ENCODE data around the gene EPHA6.

Gene EPHA6

DNA sequence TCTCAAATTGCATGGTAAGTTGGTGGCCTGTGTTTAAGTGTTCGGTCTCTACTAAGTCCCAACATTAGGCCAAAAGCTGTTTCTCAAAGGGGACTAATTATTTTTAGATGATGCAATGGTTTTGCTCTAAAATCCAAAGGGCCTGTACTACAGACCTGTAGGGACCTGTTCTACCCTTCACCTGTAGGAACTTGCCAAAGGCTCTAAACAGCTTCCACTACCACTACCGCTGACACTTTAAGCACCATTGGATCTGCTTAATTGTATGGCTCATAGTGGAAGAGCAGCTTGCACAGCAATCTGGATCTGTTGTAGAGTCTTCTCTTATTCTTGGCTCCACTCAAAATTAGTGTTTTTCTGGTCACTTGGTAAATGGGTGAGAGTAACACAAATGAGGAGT, 346.8 kb downstream of the EPHA6 start:
- TF ChIP-seq, protein P1, sequence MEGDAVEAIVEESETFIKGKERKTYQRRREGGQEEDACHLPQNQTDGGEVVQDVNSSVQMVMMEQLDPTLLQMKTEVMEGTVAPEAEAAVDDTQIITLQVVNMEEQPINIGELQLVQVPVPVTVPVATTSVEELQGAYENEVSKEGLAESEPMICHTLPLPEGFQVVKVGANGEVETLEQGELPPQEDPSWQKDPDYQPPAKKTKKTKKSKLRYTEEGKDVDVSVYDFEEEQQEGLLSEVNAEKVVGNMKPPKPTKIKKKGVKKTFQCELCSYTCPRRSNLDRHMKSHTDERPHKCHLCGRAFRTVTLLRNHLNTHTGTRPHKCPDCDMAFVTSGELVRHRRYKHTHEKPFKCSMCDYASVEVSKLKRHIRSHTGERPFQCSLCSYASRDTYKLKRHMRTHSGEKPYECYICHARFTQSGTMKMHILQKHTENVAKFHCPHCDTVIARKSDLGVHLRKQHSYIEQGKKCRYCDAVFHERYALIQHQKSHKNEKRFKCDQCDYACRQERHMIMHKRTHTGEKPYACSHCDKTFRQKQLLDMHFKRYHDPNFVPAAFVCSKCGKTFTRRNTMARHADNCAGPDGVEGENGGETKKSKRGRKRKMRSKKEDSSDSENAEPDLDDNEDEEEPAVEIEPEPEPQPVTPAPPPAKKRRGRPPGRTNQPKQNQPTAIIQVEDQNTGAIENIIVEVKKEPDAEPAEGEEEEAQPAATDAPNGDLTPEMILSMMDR (conservative IDR thresholded peaks at IDR 0.05; ENCODE audit: low read length), result no peak
- no peak for DNase-seq (ENCODE audit: low read depth)
- H3K4me3 ChIP-seq (ENCODE audit: low read length), result no peak overlapping the region

DNA sequence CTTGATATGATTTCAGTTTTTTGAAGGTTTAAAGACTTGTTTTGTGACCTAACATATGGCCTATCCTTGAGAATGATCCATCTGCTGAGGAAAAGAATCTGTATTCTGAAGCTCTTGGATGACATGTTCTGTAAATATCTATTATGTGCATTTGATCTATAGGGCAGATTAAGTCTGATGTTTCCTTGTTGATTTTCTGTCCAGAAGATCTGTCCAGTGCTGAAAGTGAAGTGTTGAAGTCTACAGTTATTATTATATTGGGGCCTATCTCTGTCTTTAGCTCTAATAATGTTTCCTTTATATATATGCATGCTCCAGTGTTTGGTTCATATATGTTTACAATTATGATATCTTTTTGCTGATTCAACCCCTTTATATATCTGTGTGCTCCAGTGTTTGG, 362.8 kb downstream of the EPHA6 start:
- H3K4me3 ChIP-seq (ENCODE audit: low read length), result no peak overlapping the region
- DNase-seq (ENCODE audit: low read depth), result no peak
- TF ChIP-seq, protein P1 (conservative IDR thresholded peaks at IDR 0.05; ENCODE audit: low read length), result no peak

DNA sequence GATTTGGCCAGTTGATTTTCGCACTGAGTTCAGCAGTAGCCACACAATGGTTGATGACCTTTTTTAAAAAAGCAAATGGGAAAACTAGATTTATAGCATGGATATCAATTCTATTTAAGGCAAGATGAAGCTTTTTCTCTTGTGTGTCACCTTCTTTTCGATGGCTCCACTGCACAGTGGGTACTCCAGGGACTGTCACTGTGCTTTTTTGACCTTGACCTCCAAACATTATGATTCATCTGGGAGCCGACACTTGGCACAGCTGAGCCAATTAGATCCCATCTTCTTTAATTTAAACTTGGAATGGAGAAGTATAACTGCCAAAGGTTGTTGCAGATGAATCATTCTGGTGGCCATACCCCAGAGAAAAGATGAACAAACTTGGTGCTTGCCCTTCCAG, 367.3 kb downstream of the EPHA6 start:
- no peak for DNase-seq (ENCODE audit: low read depth)
- TF ChIP-seq, protein P1 (conservative IDR thresholded peaks at IDR 0.05; ENCODE audit: low read length), result no peak
- no peak overlapping the region for H3K4me3 ChIP-seq (ENCODE audit: low read length)

DNA sequence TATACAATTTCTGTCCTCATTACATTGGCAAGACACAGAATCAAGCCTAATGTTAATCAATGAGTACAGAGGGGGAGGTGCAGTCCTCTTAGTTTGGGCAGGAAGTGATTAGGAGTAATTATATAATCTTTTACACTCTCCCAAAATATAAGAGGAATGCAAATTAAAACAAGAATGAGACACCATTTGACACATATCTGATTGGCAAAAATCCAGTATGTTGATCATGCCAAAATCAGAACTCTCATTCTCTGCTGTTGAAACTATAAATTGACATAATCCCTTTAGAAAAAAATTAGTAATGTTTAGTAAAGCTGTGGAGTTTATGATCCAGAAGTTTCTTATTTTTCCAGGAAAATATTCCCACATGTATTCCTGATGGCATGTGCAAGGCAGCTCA, 373.4 kb downstream of the EPHA6 start:
- no peak overlapping the region for H3K4me3 ChIP-seq (ENCODE audit: low read length)
- no peak for DNase-seq (ENCODE audit: low read depth)
- TF ChIP-seq, protein P1 (conservative IDR thresholded peaks at IDR 0.05; ENCODE audit: low read length), result no peak

DNA sequence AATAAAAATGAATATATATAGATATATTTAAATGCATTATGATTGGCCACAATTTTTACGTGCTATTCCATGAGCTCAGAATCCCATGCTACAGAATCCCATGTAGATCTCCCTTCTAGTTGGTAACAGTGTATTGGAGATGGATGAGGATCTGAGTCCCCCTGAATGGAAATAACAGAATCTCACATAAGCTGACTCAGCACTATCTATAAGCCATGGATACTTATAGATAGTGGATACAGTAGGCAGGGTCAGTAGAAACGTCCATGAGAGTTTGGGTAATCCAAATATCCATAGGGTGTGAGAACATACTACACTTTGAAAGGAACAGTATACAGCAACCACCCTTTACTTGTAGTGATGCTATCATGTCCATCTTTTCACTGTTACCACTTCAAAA, 375.4 kb downstream of the EPHA6 start:
- TF ChIP-seq, protein P1 (conservative IDR thresholded peaks at IDR 0.05; ENCODE audit: low read length), result no peak
- DNase-seq (ENCODE audit: low read depth), result no peak
- H3K4me3 ChIP-seq (ENCODE audit: low read length), result no peak overlapping the region

DNA sequence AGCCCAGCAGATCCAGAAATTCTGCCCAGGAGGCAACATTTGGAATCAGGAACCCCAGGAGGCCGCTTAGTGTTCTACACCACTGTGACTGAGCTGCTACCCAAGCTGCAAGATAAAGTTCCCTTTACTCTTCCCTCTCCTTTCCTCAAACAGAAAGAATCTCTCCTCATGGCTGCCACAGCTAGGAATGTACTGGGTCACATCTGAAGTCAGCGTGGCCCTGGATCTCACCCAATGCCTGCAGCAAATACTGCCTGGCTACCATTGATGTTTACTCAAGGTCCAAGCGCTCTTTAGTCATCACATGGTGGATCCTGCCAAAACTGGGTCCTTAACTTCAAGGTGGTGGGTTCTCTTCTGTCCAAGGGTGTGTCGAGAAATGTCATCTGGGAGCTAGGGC, 382.7 kb downstream of the EPHA6 start:
- no peak for DNase-seq (ENCODE audit: low read depth)
- TF ChIP-seq, protein P1 (conservative IDR thresholded peaks at IDR 0.05; ENCODE audit: low read length), result no peak
- no peak overlapping the region for H3K4me3 ChIP-seq (ENCODE audit: low read length)

DNA sequence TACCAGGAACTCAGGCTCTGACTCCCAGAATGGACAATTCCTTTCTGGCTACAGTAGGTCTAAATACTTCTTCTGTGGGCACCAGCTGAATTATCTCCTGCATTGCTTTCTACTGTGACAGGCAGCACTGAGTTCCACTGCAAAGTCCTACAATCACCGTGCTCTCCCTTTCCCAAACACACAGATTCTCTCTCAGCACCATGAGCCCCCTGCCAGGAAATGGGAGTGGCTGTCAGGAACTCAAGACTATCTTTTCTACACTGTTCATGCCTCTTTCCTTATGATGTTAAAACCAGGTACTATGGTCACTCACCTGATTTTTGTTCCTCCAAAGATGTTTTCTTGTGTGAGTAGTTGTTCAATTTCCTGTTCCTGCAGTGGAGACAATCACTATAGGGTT, 383.4 kb downstream of the EPHA6 start:
- H3K4me3 ChIP-seq (ENCODE audit: low read length), result no peak overlapping the region
- TF ChIP-seq, protein P1 (conservative IDR thresholded peaks at IDR 0.05; ENCODE audit: low read length), result no peak
- no peak for DNase-seq (ENCODE audit: low read depth)
